Nephron progenitor cell (in vitro differentiated cells): ENCODE data around the gene PURB.
"Not testable (repeated sequence)": the region's sequence is repeated elsewhere in the genome, so short reads cannot be mapped to it uniquely, and the experiment has no call there.

Experiments
- DNase-seq: peaks from one replicate; pipeline ENCODE4 v3.0.0; 2021
- H3K27ac Mint-ChIP-seq: 2 replicates; pipeline ENCODE4 v1.8.0; 2021; ENCODE audit warnings: mild to moderate bottlenecking, moderate library complexity, mixed read lengths
- H3K27me3 Mint-ChIP-seq: 2 replicates; pipeline ENCODE4 v1.8.0; 2021; ENCODE audit warnings: mild to moderate bottlenecking, low read depth, mixed read lengths; ENCODE audit not compliant: poor library complexity
- H3K36me3 Mint-ChIP-seq: 2 replicates; pipeline ENCODE4 v1.8.0; 2021; ENCODE audit warnings: low read depth, mixed read lengths
- H3K4me1 Mint-ChIP-seq: 2 replicates; pipeline ENCODE4 v1.8.0; 2021; ENCODE audit warnings: mixed read lengths
- H3K4me3 Mint-ChIP-seq: 2 replicates; pipeline ENCODE4 v1.8.0; 2021; ENCODE audit warnings: mild to moderate bottlenecking, moderate library complexity, mixed read lengths
- H3K9me3 Mint-ChIP-seq: 2 replicates; pipeline ENCODE4 v1.8.0; 2021; ENCODE audit warnings: mild to moderate bottlenecking, moderate library complexity, mixed read lengths
- CTCF ChIP-seq: fragments of 200-600 bp; sonication (generic); IDR thresholded peaks from 2 replicates; pipeline ENCODE4 v1.5.0; 2021; ENCODE audit warnings: antibody characterized with exemption

Gene PURB

GRCh38 chr7:44845451-44845850 is 39.9 kb downstream of the PURB start:
- Mint-ChIP-seq H3K4me3 (peak overlapping the region; percentile 97), H3K36me3 (peaks cover 30% of the 10 kb centered on the region), H3K27me3 (no peaks in the 10 kb centered on the region), H3K9me3 (no peaks in the 10 kb centered on the region), H3K27ac (no peak overlapping the region), H3K4me1 (peaks cover 40% of the 10 kb centered on the region)
- no peak for TF ChIP-seq CTCF
- no peak for DNase-seq

- not testable (repeated sequence) for H3K4me3 Mint-ChIP-seq, H3K27me3 Mint-ChIP-seq, H3K27ac Mint-ChIP-seq, DNase-seq, H3K9me3 Mint-ChIP-seq
- Mint-ChIP-seq H3K4me1 (peaks cover 35% of the 10 kb centered on the region), H3K36me3 (peaks cover 43% of the 10 kb centered on the region)
Measured at GRCh38 chr7:44843440-44843839, 41.9 kb downstream of the PURB start.

GRCh38 chr7:44842675-44843074 is 42.7 kb downstream of the PURB start:
- H3K27me3 Mint-ChIP-seq, H3K4me3 Mint-ChIP-seq, H3K9me3 Mint-ChIP-seq, DNase-seq: not testable (repeated sequence)
- Mint-ChIP-seq H3K4me1 (peaks cover 34% of the 10 kb centered on the region), H3K27ac (peak overlapping the region; percentile 19), H3K36me3 (peaks cover 47% of the 10 kb centered on the region)

- H3K27ac Mint-ChIP-seq, result peak overlapping the region; percentile 86
- no peak for TF ChIP-seq CTCF
- peaks cover 74% of the 10 kb centered on the region for H3K36me3 Mint-ChIP-seq
- no peaks in the 10 kb centered on the region for H3K9me3 Mint-ChIP-seq
- no peaks in the 10 kb centered on the region for H3K27me3 Mint-ChIP-seq
- DNase-seq, result no peak
- H3K4me3 Mint-ChIP-seq, result no peak overlapping the region
- peaks cover 11% of the 10 kb centered on the region for H3K4me1 Mint-ChIP-seq
Measured at GRCh38 chr7:44838751-44839150, 46.6 kb downstream of the PURB start.

GRCh38 chr7:44827567-44827966 is 57.8 kb downstream of the PURB start:
- DNase-seq, result no peak
- no peak for TF ChIP-seq CTCF
- H3K27me3 Mint-ChIP-seq, result no peaks in the 10 kb centered on the region
- H3K36me3 Mint-ChIP-seq, result peaks cover 64% of the 10 kb centered on the region
- H3K4me3 Mint-ChIP-seq, result no peak overlapping the region
- H3K9me3 Mint-ChIP-seq, result no peaks in the 10 kb centered on the region
- H3K4me1 Mint-ChIP-seq, result peaks cover 8% of the 10 kb centered on the region
- H3K27ac Mint-ChIP-seq, result no peak overlapping the region
